GM12892 (cell line): ENCODE measurements around the gene PCDH19. TPM values are rescaled to one million over a fixed set of nuclear protein-coding genes. Genes with fewer than 3 reads are reported as not detected.
"Not testable (repeated sequence)": the region's sequence is repeated elsewhere in the genome, so short reads cannot be mapped to it uniquely, and the experiment has no call there.

ENCODE experiments used
- DNase-seq: peaks from one replicate; pipeline ENCODE4 v3.0.0; 2011; ENCODE audit not compliant: insufficient read length
- FAIRE-seq: peaks from 2 replicates; lab custom pipeline; 2011; peaks lifted over from hg19 to GRCh38; lab: Jason Lieb, UNC
- POLR2A ChIP-seq: IDR thresholded peaks from 2 replicates; pipeline ENCODE4 v1.6.1; 2011; ENCODE audit warnings: low read depth, low read length, control low read depth
- POLR2AphosphoS5 ChIP-seq: IDR thresholded peaks from 2 replicates; pipeline ENCODE4 v1.6.1; 2011; ENCODE audit warnings: low read depth, low read length, control low read depth
- TAF1 ChIP-seq: IDR thresholded peaks from 2 replicates; pipeline ENCODE4 v1.6.1; 2011; ENCODE audit warnings: low read depth, mild to moderate bottlenecking, control low read depth, low read length, borderline replicate concordance
- polyA plus RNA-seq: library from polyadenylated mRNA; unstranded; fragments of >200 nt; gene quantifications from one replicate; pipeline ENCODE4 v1.2.1, GENCODE V29; 2012; ENCODE audit warnings: missing spikeins, inconsistent platforms; ENCODE audit not compliant: missing spikeins

The PCDH19 gene
- 0.02 TPM for polyA plus RNA-seq

- TF ChIP-seq POLR2AphosphoS5 = no peak
- no peak for TF ChIP-seq TAF1
- no peak for TF ChIP-seq POLR2A
- FAIRE-seq (no peak), DNase-seq (peak; percentile 40)
These were observed at the start of gene PCDH19 for GRCh38 chrX:100409610-100410590. Gene PCDH19 (minus strand): TSS chrX:100410273. CDS start chrX:100408597, 1,676 bp downstream.

GRCh38 chrX:100449696-100450608 is 39.9 kb upstream of the PCDH19 start:
- no peak for TF ChIP-seq TAF1
- TF ChIP-seq POLR2AphosphoS5 = no peak
- TF ChIP-seq POLR2A = no peak
- FAIRE-seq (no peak), DNase-seq (no peak)

- DNase-seq (peak; percentile 28), FAIRE-seq (peak; percentile 64)
- TF ChIP-seq POLR2AphosphoS5 (no peak), TAF1 (no peak), POLR2A (no peak)
These were observed 37.8 kb upstream of the PCDH19 start for GRCh38 chrX:100447655-100448397.

- FAIRE-seq (no peak), DNase-seq (no peak)
- no peak for TF ChIP-seq POLR2AphosphoS5
- no peak for TF ChIP-seq POLR2A
- TF ChIP-seq TAF1 = no peak
These were observed 35.5 kb upstream of the PCDH19 start for GRCh38 chrX:100445593-100445992.

DNA sequence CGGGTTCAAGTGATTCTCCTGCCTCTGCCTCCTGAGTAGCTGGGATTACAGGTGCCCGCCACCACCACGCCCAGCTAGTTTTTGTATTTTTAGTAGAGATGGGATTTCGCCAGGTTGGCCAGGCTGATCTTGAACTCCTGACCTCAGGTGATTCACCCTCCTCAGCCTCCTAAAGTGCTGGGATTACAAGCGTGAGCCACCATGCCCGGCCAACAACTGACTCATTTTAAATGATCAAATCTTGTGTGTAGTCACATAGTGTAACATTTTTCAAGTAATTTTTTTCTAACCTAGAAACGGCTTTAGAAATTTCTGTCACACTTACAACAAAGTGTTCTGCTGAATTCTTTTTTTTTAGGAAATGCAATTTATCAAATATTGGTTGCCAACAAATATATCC is 31.2 kb upstream of the PCDH19 start:
- FAIRE-seq, DNase-seq: not testable (repeated sequence)

- TF ChIP-seq TAF1 (no peak), POLR2AphosphoS5 (no peak), POLR2A (no peak)
- FAIRE-seq = no peak
- no peak for DNase-seq
These were observed 29.9 kb upstream of the PCDH19 start for GRCh38 chrX:100440006-100440405.

GRCh38 chrX:100435726-100436125 is 25.7 kb upstream of the PCDH19 start:
- TF ChIP-seq POLR2AphosphoS5 (no peak), POLR2A (no peak), TAF1 (no peak)
- DNase-seq = no peak
- no peak for FAIRE-seq

DNA sequence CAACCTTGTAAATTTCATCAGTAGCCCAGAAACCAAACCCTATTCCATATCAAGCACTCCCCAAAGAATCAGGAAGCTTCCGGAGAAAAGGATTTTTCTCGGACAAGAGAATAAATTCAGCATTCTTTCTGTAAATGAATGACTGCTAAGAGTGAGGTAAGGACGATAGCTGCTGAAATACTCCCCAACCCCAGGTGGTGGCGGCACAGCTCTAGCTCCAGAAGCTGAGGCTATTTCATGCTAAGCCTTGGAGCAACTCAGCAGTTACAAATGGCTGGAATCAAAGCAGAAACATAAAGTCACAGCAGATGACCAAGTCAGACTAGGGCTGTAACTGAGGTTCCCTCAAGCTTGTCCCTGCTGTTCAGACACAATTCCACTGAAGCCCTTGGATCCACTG is 13.9 kb upstream of the PCDH19 start:
- TF ChIP-seq TAF1 = no peak
- TF ChIP-seq POLR2A = no peak
- no peak for TF ChIP-seq POLR2AphosphoS5
- DNase-seq = no peak
- no peak for FAIRE-seq

- no peak for TF ChIP-seq POLR2AphosphoS5
- no peak for TF ChIP-seq POLR2A
- TF ChIP-seq TAF1 = no peak
- no peak for FAIRE-seq
- DNase-seq = no peak
These were observed 8.5 kb upstream of the PCDH19 start for GRCh38 chrX:100418556-100418955.

DNA sequence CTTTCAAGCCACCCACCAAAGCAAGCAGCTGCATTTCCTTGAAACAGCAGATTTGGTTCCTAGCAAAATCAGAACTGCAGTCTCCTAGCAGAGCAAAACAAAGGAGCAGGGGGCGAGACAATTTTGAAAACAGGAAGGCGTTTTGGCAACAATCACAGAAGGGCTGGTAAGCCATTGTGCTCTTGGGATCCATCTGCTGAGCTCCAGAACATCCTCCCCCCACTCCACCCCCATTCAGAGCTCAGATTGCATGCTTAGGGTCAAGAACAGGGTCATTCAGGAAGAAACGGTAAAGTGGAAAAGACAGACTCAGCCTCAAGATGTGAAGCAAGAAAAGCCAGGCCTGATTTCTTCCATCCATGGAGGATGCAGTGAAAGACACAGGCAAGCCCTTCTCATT is 7.6 kb upstream of the PCDH19 start:
- no peak for DNase-seq
- no peak for FAIRE-seq
- TF ChIP-seq POLR2AphosphoS5 (no peak), POLR2A (no peak)

DNA sequence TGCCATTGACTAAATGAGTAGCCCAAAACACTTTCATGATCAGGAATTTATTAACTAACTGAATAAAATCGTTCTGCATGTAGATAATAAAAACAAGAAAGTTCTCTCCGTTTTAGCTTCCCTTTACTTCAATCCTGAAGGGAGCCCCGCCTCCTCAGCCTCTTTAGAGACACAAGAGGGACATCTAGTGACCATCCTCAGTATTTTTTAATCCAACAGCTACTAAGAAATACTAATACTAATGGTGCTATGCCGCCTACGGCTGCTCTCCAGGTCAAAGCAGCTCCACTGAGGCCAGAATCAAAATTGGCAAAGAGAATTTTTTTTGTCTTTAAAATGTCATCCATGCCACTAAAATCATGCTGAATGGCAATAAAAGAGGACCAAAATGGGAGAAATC is 3.2 kb upstream of the PCDH19 start:
- DNase-seq (no peak), FAIRE-seq (peak; percentile 76)
- TF ChIP-seq POLR2AphosphoS5 (no peak), POLR2A (no peak), TAF1 (no peak)
